ENCODE measurements around the gene PRKRIP1.
"Not testable (repeated sequence)": the region's sequence is repeated elsewhere in the genome, so short reads cannot be mapped to it uniquely, and the experiment has no call there.

GRCh38 chr7:102454932-102455331 lies 58.8 kb downstream of the PRKRIP1 start:
- TF ChIP-seq POLR2AphosphoS5 (IDR thresholded peaks at IDR 0.05; ENCODE audit: low read depth, low read length); POLR2A (IDR thresholded peaks at IDR 0.05; ENCODE audit: low read depth, low read length); TAF1 (IDR thresholded peaks at IDR 0.05; ENCODE audit: borderline replicate concordance, low read depth, low read length): not testable (repeated sequence)

Data from GM12892 (cell line).